NCI-H82 treated with DMSO at 0.1 percent for 48 hours (cell line): ENCODE measurements around the gene PAOX.
"Not testable (repeated sequence)": the region's sequence is repeated elsewhere in the genome, so short reads cannot be mapped to it uniquely, and the experiment has no call there.

Experiments used
- DNase-seq: peaks from one replicate; lab custom pipeline; 2025; ENCODE audit not compliant: unreplicated experiment; lab: John Stamatoyannopoulos, UW

The PAOX gene

DNA sequence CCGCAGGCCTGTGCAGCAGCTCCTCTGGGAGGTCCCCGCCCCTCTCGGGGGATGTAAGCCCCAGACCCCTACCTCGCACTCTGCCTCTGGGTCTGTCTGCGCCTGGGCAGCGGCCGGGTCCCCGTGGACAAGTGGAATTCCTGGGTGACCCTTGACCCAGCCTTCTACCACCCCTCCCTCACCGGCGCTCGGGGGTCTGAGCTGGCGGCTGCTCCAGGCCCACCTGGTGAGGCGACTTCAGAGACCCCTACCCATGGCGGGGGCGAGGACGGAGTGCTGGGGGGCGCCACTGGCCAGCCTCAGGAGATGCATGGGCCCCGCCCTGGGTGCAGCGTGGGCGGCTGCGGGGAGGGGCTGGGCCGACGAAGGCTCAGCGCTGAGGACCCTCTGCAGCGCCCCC lies 53.7 kb downstream of the PAOX start:
- not testable (repeated sequence) for DNase-seq

DNA sequence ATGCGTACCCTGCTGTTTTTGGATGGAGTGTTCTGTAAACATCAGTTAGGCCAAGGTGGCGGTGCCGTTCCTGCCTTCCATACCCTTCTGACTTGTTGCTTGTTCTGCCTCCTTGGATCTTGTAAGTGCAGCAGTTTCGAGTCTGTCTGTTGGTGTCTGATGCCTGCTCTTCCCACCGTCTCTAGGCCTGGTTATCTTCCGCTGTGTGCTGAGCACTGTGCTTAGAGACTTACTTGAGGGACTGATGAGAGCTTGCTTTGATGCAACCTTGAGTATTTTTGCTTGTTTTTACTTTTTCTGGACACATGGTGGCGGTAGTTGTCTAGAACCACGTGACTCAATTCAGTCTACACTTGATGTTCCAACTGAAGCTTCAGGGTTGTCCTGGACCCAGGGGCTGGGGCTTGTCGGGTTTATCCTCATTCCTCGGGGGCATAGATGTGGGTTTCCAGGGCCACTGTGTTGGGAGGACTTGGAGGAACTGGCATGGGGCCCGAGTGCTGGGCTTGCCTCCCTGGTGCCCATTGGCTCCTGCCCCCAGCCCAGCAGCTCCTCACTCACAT lies 59.7 kb downstream of the PAOX start:
- DNase-seq: no peak

- DNase-seq: no peak
Measured at GRCh38 chr10:133439517-133440461, 60.7 kb downstream of the PAOX start.

DNA sequence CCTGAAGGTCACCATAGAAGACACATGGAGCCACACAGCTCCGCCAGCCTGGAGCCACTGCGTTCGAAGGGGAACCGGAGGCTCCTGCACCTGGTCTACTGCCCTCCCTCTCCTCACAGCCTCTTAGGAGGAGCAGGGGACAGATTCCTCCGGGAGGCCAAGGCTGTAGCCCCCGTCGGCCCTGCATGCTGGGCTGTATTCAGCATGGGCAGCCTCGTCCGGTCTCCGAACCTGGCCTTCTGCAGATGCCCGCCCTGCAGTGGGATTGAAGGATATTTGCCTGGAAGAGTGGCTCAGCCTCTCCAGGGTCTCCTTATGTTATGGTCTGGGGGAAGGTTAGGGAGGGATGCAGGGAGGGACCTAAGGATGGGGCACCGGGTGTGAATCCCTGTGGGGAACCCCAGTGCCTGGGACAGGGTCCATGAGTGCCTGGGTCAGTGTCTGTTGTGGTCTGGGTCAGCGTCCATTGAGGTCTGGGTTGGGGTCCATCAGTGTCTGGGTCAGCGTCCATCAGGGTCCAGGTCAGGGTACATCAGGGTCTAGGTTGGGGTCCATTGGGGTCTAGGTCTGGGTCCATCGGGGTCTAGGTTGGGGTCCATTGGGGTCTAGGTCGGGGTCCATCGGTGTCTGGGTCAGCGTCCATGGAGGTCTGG lies 61.7 kb downstream of the PAOX start:
- no peak for DNase-seq
